ENCODE data around the gene TRMT11.

DNA sequence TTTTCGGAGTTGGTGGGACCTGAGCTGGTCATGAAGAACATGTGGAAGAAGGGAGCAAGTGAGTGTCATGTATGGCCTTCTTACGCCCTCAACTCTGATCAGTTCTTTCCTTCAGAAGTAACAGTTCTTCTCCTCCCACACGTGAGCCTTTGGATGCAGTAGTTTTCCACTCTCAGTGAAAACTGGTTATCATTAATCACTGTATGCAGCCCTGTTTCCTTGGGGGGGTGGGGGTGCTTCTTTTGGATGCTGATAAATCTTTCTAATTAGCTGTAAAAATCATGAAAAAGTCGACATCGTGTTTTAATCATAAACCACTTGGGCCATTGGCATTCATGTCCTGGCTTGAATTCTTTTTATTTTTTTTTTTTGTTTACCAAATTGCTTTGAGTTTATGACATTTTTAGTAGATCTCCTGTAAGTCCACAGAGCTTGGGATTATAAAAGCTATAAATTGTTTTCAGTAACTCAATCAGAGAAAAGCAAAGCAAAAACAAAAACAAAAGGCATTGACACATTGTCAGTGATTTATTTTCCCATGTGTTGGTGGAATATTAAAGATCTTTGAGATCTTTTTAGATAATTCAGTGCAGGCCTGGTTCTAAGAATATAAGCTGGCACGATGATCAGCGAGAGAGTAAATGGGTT, 84.8 kb downstream of the TRMT11 start:
- TF ChIP-seq MLLT1 (IDR thresholded peaks at IDR 0.05) (no peak), POLR2A (IDR thresholded peaks at IDR 0.05; ENCODE audit: low read depth, low read length) (no peak), CEBPZ (IDR thresholded peaks at IDR 0.05; ENCODE audit: low read depth, low read length) (no peak), FOXK2 (IDR thresholded peaks at IDR 0.05) (no peak), CBX3 (IDR thresholded peaks at IDR 0.05; ENCODE audit: borderline replicate concordance, low read depth) (no peak), TBL1XR1 (IDR thresholded peaks at IDR 0.05; ENCODE audit: low read depth, low read length) (no peak), JUND (IDR thresholded peaks at IDR 0.05; ENCODE audit: low read depth, low read length) (no peak), EZH2 (IDR thresholded peaks at IDR 0.05; ENCODE audit: borderline replicate concordance, control insufficient read depth, low read depth, low read length) (no peak), MXI1 (IDR thresholded peaks at IDR 0.05; ENCODE audit: low read depth, low read length) (no peak), YY1 (IDR thresholded peaks at IDR 0.05; ENCODE audit: low read depth, low read length) (no peak), POLR2AphosphoS2 (IDR thresholded peaks at IDR 0.05; ENCODE audit: low read depth, low read length) (no peak)
- TF ChIP-seq, protein P1, sequence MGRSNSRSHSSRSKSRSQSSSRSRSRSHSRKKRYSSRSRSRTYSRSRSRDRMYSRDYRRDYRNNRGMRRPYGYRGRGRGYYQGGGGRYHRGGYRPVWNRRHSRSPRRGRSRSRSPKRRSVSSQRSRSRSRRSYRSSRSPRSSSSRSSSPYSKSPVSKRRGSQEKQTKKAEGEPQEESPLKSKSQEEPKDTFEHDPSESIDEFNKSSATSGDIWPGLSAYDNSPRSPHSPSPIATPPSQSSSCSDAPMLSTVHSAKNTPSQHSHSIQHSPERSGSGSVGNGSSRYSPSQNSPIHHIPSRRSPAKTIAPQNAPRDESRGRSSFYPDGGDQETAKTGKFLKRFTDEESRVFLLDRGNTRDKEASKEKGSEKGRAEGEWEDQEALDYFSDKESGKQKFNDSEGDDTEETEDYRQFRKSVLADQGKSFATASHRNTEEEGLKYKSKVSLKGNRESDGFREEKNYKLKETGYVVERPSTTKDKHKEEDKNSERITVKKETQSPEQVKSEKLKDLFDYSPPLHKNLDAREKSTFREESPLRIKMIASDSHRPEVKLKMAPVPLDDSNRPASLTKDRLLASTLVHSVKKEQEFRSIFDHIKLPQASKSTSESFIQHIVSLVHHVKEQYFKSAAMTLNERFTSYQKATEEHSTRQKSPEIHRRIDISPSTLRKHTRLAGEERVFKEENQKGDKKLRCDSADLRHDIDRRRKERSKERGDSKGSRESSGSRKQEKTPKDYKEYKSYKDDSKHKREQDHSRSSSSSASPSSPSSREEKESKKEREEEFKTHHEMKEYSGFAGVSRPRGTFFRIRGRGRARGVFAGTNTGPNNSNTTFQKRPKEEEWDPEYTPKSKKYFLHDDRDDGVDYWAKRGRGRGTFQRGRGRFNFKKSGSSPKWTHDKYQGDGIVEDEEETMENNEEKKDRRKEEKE (IDR thresholded peaks at IDR 0.05): no peak
- TF ChIP-seq, protein P2, sequence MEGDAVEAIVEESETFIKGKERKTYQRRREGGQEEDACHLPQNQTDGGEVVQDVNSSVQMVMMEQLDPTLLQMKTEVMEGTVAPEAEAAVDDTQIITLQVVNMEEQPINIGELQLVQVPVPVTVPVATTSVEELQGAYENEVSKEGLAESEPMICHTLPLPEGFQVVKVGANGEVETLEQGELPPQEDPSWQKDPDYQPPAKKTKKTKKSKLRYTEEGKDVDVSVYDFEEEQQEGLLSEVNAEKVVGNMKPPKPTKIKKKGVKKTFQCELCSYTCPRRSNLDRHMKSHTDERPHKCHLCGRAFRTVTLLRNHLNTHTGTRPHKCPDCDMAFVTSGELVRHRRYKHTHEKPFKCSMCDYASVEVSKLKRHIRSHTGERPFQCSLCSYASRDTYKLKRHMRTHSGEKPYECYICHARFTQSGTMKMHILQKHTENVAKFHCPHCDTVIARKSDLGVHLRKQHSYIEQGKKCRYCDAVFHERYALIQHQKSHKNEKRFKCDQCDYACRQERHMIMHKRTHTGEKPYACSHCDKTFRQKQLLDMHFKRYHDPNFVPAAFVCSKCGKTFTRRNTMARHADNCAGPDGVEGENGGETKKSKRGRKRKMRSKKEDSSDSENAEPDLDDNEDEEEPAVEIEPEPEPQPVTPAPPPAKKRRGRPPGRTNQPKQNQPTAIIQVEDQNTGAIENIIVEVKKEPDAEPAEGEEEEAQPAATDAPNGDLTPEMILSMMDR (IDR thresholded peaks at IDR 0.05 in 2 of 3, conservative IDR thresholded peaks at IDR 0.05 in 1 of 3; ENCODE audit: control insufficient read depth in 2 of 3, extremely low read depth in 1 of 3, insufficient read depth in 1 of 3, low read depth in 3 of 3, low read length in 3 of 3): no peak
- TF ChIP-seq, protein P3, sequence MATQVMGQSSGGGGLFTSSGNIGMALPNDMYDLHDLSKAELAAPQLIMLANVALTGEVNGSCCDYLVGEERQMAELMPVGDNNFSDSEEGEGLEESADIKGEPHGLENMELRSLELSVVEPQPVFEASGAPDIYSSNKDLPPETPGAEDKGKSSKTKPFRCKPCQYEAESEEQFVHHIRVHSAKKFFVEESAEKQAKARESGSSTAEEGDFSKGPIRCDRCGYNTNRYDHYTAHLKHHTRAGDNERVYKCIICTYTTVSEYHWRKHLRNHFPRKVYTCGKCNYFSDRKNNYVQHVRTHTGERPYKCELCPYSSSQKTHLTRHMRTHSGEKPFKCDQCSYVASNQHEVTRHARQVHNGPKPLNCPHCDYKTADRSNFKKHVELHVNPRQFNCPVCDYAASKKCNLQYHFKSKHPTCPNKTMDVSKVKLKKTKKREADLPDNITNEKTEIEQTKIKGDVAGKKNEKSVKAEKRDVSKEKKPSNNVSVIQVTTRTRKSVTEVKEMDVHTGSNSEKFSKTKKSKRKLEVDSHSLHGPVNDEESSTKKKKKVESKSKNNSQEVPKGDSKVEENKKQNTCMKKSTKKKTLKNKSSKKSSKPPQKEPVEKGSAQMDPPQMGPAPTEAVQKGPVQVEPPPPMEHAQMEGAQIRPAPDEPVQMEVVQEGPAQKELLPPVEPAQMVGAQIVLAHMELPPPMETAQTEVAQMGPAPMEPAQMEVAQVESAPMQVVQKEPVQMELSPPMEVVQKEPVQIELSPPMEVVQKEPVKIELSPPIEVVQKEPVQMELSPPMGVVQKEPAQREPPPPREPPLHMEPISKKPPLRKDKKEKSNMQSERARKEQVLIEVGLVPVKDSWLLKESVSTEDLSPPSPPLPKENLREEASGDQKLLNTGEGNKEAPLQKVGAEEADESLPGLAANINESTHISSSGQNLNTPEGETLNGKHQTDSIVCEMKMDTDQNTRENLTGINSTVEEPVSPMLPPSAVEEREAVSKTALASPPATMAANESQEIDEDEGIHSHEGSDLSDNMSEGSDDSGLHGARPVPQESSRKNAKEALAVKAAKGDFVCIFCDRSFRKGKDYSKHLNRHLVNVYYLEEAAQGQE (IDR thresholded peaks at IDR 0.05; ENCODE audit: low read depth, low read length): no peak
